ENCODE results near the gene CCND1.

The CCND1 gene

DNA sequence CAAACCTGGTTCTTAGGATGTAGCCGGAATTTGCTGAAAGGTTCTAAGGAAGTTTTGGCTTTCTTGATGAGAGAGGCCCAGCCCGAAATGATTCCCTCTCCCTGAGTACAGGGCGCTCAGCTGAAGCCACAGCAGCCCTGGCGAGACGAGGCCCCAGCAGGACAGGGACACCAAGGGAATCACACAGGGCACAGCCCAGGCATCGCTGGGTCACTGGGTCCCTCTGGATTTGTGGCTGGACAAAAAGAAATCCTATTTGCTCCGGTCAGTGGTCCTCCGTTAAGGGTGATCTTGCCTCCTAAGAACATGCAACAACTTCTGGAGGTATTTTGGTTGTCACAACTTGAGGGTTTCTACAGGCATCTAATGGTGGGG is 56.5 kb downstream of the CCND1 start:
- no peak overlapping the region for H3K27ac ChIP-seq
- H3K9me3 ChIP-seq, result no peaks in the 10 kb centered on the region
- no peaks in the 10 kb centered on the region for H3K36me3 ChIP-seq
- TF ChIP-seq, protein P1, sequence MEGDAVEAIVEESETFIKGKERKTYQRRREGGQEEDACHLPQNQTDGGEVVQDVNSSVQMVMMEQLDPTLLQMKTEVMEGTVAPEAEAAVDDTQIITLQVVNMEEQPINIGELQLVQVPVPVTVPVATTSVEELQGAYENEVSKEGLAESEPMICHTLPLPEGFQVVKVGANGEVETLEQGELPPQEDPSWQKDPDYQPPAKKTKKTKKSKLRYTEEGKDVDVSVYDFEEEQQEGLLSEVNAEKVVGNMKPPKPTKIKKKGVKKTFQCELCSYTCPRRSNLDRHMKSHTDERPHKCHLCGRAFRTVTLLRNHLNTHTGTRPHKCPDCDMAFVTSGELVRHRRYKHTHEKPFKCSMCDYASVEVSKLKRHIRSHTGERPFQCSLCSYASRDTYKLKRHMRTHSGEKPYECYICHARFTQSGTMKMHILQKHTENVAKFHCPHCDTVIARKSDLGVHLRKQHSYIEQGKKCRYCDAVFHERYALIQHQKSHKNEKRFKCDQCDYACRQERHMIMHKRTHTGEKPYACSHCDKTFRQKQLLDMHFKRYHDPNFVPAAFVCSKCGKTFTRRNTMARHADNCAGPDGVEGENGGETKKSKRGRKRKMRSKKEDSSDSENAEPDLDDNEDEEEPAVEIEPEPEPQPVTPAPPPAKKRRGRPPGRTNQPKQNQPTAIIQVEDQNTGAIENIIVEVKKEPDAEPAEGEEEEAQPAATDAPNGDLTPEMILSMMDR (IDR thresholded peaks at IDR 0.05), result no peak
- no peak overlapping the region for H3K4me3 ChIP-seq (ENCODE audit: low read depth in 1 of 2, low read length in 1 of 2)
- H3K4me1 ChIP-seq (ENCODE audit: control insufficient read depth in 1 of 2, insufficient read depth in 1 of 2, low read depth in 1 of 2, low read length in 1 of 2), result no peaks in the 10 kb centered on the region
- H3K27me3 ChIP-seq, result peaks cover 97% of the 10 kb centered on the region

DNA sequence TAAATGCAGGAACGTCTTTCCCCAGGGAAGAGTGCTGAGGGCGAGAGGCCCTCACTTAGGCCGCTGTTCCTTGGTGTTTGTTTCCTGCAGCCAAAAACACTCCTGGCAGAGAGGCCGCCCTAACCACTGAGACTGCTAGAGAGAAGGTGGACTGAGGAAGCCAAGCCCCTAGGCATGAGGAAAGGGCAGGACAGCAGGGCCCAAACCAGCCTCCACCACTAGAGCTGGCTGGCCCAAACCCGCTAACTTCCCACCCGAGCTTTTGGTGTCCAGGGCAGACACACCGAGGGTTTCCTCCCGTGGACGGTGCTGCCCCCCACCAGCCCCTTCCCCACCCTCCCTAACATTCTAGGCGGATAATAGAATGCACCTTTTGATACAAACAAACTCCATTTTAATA is 56.9 kb downstream of the CCND1 start:
- TF ChIP-seq, protein P1 (IDR thresholded peaks at IDR 0.05), result no peak
- Histone ChIP-seq H3K27ac (no peak overlapping the region), H3K4me3 (ENCODE audit: low read depth in 1 of 2, low read length in 1 of 2) (no peak overlapping the region), H3K27me3 (peaks cover 97% of the 10 kb centered on the region), H3K4me1 (ENCODE audit: control insufficient read depth in 1 of 2, insufficient read depth in 1 of 2, low read depth in 1 of 2, low read length in 1 of 2) (no peaks in the 10 kb centered on the region), H3K9me3 (no peaks in the 10 kb centered on the region), H3K36me3 (no peaks in the 10 kb centered on the region)

DNA sequence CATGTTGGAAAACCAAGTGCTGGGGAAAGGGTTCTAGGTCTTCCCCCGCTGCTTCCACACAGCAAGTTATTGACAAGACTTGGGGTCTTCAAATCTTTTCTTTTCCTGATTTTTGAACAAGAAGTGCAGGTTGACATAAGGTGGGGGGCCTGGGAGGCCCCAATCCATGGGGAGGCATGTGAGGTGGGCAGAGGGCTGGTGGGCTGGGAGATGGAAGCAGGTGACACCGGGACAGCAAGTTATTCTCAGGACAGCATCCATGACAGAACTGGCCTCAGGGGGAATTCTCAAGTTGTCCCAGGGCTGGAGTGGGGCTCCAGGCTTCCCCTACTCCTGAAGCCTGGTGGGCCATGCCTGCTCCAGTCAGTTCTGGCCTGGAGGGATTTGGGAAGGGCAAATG is 57.4 kb downstream of the CCND1 start:
- no peaks in the 10 kb centered on the region for H3K36me3 ChIP-seq
- H3K4me1 ChIP-seq (ENCODE audit: control insufficient read depth in 1 of 2, insufficient read depth in 1 of 2, low read depth in 1 of 2, low read length in 1 of 2), result no peaks in the 10 kb centered on the region
- TF ChIP-seq, protein P1 (IDR thresholded peaks at IDR 0.05), result no peak
- no peak overlapping the region for H3K27ac ChIP-seq
- peaks cover 97% of the 10 kb centered on the region for H3K27me3 ChIP-seq
- no peak overlapping the region for H3K4me3 ChIP-seq (ENCODE audit: low read depth in 1 of 2, low read length in 1 of 2)
- no peaks in the 10 kb centered on the region for H3K9me3 ChIP-seq

DNA sequence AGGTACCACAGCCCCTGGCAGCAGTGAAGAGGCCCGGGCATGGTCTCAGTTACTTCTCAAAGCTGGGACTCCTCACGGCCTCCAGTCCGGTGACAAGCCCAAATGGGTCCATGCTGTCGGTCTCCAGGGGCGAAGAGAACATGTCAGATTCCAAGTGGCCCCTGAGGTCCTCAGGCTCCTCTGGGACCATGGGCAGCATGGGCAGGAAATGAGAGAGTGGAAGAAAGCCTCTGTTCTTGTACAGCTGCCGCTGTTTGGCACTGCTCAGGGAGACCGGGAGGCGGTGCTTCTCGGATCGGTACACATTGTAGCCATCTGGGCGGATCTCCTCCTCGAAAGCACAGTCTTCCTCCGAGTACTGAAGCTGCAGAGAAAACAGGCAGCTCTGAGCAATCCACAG is 58.3 kb downstream of the CCND1 start:
- Histone ChIP-seq H3K4me1 (ENCODE audit: control insufficient read depth in 1 of 2, insufficient read depth in 1 of 2, low read depth in 1 of 2, low read length in 1 of 2) (no peaks in the 10 kb centered on the region), H3K36me3 (no peaks in the 10 kb centered on the region), H3K27me3 (peaks cover 98% of the 10 kb centered on the region), H3K27ac (no peak overlapping the region), H3K9me3 (no peaks in the 10 kb centered on the region), H3K4me3 (ENCODE audit: low read depth in 1 of 2, low read length in 1 of 2) (no peak overlapping the region)
- TF ChIP-seq, protein P1 (IDR thresholded peaks at IDR 0.05), result no peak

DNA sequence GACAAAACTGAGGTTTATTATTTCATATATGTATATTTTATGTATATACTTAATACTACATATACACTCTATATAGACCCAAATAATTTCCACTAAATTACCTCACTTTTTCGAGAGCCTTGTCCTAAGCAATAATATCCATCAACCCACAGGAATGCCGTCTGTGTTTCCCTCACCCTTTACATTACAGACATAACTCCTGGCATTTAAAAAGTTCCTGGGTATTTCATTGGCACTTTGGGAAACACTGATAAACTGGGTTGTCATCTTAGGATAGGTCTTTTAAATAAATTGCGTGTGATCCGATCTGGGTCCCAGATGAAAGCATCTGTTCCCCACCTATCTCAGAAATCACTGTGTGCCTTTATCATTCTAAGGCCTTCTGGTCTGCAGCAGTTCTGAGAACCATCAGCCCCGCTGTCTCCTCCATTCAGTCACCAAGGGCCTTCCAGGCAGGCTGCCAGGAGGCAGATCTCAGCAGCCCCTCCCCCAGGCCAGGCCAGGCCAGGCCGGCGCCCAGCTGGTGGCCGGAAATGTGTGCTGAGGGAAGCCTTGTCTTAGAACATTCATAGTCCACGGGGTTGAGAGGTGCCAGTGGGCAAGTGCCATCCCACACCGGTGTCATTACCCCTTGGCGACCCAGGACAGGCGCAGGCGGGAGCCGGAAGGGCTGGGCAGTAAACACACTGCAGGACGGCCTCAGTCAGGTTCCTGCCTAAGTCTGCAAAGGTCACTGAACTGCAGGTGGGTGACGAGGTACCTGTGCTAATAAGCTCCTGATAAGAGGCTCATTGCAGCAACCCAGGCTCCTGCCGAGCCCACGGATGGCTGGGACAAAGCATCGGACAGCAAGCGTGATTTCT is 59.6 kb downstream of the CCND1 start:
- TF ChIP-seq, protein P1 (IDR thresholded peaks at IDR 0.05), result no peak
- Histone ChIP-seq H3K9me3 (no peaks in the 10 kb centered on the region), H3K4me1 (ENCODE audit: control insufficient read depth in 1 of 2, insufficient read depth in 1 of 2, low read depth in 1 of 2, low read length in 1 of 2) (no peaks in the 10 kb centered on the region), H3K27ac (no peak overlapping the region), H3K27me3 (peaks cover 98% of the 10 kb centered on the region), H3K4me3 (ENCODE audit: low read depth in 1 of 2, low read length in 1 of 2) (no peak overlapping the region), H3K36me3 (no peaks in the 10 kb centered on the region)

Data from neutrophil (primary cell).